Measurements from ENCODE around the gene HACD2. TPM values are rescaled to one million over a fixed set of nuclear protein-coding genes. Genes with fewer than 3 reads are reported as not detected.

Gene HACD2
- total and polyA plus RNA-seq, 10 of the 15 experiments (the other 5 are each of a cell fraction or from before 2014, with no cell fraction given): 9.1 to 30.0 (median 18.8) TPM

DNA sequence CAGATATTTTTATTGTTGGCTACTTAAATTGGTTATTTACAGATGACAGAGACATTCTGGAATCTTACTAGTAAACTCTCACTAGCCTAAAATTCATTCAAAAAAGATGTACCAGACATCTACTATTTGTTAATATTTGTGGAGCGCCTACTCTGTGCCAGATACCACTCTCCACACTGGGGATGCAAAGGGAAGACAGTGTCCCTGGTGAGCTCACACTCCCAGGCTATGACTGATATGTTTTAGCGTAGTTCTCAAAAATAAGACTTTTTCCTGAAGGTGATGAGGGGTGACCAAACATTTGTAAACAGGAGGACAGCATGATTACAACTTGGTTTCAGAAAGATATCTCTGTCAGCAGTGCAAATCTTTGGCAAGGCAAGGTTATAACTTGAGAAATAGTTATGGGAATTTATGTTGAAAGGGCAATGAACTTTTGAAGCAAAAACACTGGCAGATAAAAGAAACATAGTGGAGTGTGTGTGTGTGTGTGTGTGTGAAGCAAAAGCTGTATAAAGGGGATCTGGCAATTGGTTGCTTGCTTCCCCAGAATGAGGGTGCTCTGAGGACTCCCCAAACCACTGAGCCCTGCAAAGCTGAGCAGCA lies 51.2 kb downstream of the HACD2 start:
- RAD21 ChIA-PET (ENCODE audit: unreplicated experiment): no interaction called here
- WGBS (ENCODE audit: insufficient coverage, insufficient replicate concordance, low lambda C conversion rate, missing lambda C conversion rate): 98% methylated on average over 2 of the region's 2 CpGs
- H3K79me2 ChIP-seq (ENCODE audit: control insufficient read depth, insufficient read depth, low read length): no peaks in the 10 kb centered on the region; the same call in 1 of the 2 replicates
- no peak for TF ChIP-seq NFXL1 (IDR thresholded peaks at IDR 0.05; ENCODE audit: borderline replicate concordance)
- TF ChIP-seq LARP7 (IDR thresholded peaks at IDR 0.05): no peak
- TF ChIP-seq, protein P1, sequence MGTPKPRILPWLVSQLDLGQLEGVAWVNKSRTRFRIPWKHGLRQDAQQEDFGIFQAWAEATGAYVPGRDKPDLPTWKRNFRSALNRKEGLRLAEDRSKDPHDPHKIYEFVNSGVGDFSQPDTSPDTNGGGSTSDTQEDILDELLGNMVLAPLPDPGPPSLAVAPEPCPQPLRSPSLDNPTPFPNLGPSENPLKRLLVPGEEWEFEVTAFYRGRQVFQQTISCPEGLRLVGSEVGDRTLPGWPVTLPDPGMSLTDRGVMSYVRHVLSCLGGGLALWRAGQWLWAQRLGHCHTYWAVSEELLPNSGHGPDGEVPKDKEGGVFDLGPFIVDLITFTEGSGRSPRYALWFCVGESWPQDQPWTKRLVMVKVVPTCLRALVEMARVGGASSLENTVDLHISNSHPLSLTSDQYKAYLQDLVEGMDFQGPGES (IDR thresholded peaks at IDR 0.05): no peak
- TF ChIP-seq, protein P2, sequence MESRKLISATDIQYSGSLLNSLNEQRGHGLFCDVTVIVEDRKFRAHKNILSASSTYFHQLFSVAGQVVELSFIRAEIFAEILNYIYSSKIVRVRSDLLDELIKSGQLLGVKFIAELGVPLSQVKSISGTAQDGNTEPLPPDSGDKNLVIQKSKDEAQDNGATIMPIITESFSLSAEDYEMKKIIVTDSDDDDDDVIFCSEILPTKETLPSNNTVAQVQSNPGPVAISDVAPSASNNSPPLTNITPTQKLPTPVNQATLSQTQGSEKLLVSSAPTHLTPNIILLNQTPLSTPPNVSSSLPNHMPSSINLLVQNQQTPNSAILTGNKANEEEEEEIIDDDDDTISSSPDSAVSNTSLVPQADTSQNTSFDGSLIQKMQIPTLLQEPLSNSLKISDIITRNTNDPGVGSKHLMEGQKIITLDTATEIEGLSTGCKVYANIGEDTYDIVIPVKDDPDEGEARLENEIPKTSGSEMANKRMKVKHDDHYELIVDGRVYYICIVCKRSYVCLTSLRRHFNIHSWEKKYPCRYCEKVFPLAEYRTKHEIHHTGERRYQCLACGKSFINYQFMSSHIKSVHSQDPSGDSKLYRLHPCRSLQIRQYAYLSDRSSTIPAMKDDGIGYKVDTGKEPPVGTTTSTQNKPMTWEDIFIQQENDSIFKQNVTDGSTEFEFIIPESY (IDR thresholded peaks at IDR 0.05): no peak
- TF ChIP-seq EGR1 (IDR thresholded peaks at IDR 0.05; ENCODE audit: borderline replicate concordance in 1 of 2, low read depth in 2 of 2, low read length in 2 of 2): no peak
- no peak for TF ChIP-seq KAT2A (conservative IDR thresholded peaks at IDR 0.05; ENCODE audit: control insufficient read depth, low read depth, low read length)
- TF ChIP-seq, protein P3, sequence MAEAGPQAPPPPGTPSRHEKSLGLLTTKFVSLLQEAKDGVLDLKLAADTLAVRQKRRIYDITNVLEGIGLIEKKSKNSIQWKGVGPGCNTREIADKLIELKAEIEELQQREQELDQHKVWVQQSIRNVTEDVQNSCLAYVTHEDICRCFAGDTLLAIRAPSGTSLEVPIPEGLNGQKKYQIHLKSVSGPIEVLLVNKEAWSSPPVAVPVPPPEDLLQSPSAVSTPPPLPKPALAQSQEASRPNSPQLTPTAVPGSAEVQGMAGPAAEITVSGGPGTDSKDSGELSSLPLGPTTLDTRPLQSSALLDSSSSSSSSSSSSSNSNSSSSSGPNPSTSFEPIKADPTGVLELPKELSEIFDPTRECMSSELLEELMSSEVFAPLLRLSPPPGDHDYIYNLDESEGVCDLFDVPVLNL (IDR thresholded peaks at IDR 0.05; ENCODE audit: low read depth, low read length): no peak
- no peak for TF ChIP-seq NR2C1 (IDR thresholded peaks at IDR 0.05)
- TF ChIP-seq ZNF622 (IDR thresholded peaks at IDR 0.05): no peak
- TF ChIP-seq, protein P4, sequence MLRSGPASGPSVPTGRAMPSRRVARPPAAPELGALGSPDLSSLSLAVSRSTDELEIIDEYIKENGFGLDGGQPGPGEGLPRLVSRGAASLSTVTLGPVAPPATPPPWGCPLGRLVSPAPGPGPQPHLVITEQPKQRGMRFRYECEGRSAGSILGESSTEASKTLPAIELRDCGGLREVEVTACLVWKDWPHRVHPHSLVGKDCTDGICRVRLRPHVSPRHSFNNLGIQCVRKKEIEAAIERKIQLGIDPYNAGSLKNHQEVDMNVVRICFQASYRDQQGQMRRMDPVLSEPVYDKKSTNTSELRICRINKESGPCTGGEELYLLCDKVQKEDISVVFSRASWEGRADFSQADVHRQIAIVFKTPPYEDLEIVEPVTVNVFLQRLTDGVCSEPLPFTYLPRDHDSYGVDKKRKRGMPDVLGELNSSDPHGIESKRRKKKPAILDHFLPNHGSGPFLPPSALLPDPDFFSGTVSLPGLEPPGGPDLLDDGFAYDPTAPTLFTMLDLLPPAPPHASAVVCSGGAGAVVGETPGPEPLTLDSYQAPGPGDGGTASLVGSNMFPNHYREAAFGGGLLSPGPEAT (IDR thresholded peaks at IDR 0.05; ENCODE audit: low read depth): no peak
- TF ChIP-seq ZZZ3 (IDR thresholded peaks at IDR 0.05; ENCODE audit: control insufficient read depth, insufficient read length, low read depth): no peak
- TF ChIP-seq, protein P5, sequence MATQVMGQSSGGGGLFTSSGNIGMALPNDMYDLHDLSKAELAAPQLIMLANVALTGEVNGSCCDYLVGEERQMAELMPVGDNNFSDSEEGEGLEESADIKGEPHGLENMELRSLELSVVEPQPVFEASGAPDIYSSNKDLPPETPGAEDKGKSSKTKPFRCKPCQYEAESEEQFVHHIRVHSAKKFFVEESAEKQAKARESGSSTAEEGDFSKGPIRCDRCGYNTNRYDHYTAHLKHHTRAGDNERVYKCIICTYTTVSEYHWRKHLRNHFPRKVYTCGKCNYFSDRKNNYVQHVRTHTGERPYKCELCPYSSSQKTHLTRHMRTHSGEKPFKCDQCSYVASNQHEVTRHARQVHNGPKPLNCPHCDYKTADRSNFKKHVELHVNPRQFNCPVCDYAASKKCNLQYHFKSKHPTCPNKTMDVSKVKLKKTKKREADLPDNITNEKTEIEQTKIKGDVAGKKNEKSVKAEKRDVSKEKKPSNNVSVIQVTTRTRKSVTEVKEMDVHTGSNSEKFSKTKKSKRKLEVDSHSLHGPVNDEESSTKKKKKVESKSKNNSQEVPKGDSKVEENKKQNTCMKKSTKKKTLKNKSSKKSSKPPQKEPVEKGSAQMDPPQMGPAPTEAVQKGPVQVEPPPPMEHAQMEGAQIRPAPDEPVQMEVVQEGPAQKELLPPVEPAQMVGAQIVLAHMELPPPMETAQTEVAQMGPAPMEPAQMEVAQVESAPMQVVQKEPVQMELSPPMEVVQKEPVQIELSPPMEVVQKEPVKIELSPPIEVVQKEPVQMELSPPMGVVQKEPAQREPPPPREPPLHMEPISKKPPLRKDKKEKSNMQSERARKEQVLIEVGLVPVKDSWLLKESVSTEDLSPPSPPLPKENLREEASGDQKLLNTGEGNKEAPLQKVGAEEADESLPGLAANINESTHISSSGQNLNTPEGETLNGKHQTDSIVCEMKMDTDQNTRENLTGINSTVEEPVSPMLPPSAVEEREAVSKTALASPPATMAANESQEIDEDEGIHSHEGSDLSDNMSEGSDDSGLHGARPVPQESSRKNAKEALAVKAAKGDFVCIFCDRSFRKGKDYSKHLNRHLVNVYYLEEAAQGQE (IDR thresholded peaks at IDR 0.05; ENCODE audit: low read depth, low read length): no peak
- TF ChIP-seq, protein P6, sequence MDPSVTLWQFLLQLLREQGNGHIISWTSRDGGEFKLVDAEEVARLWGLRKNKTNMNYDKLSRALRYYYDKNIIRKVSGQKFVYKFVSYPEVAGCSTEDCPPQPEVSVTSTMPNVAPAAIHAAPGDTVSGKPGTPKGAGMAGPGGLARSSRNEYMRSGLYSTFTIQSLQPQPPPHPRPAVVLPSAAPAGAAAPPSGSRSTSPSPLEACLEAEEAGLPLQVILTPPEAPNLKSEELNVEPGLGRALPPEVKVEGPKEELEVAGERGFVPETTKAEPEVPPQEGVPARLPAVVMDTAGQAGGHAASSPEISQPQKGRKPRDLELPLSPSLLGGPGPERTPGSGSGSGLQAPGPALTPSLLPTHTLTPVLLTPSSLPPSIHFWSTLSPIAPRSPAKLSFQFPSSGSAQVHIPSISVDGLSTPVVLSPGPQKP (IDR thresholded peaks at IDR 0.05; ENCODE audit: low read depth, low read length): no peak

More for the DNA sequence above, 51.2 kb downstream of the HACD2 start:
- DNase-seq (ENCODE audit: low read depth, low spot score): no peak
- no TSS peak for BruUV-seq (replicated peaks)
- H3K9ac ChIP-seq (ENCODE audit: control insufficient read depth, insufficient read depth, low read length): no peak overlapping the region
- intact Hi-C loops (cut with micrococcal nuclease; ENCODE audit: unreplicated experiment): no loop called here
- H2AFZ ChIP-seq (ENCODE audit: control insufficient read depth, low read depth, low read length): no peak overlapping the region
- ChIA-PET SMC1A (ENCODE audit: uncharacterized antibody, unreplicated experiment) (no interaction called here), POLR2A (no interaction called here), CTCF (interaction anchor here (1.4 to 2.6 kb wide), 3 partner anchors 18 to 28 kb away, joined by 3 to 10 read pairs (median 4); no protein-coding TSS in a partner anchor)
- H3K4me1 ChIP-seq (ENCODE audit: control insufficient read depth, insufficient read depth, low read length): peaks cover 11% of the 10 kb centered on the region
- H3K4me2 ChIP-seq (ENCODE audit: control insufficient read depth, insufficient read depth): no peak overlapping the region
- H3K36me3 ChIP-seq (ENCODE audit: control insufficient read depth in 2 of 2, insufficient read depth in 2 of 2, low read length in 1 of 2): no peaks in the 10 kb centered on the region
- no peaks in the 10 kb centered on the region for H3K27me3 ChIP-seq (replicated peaks in 1 of 2; ENCODE audit: control insufficient read depth in 2 of 2, insufficient read depth in 2 of 2, low read length in 1 of 2)
- FAIRE-seq: no peak
- no peak overlapping the region for H3K4me3 ChIP-seq
- in situ Hi-C loops (cut with MboI): no loop called here
- ATAC-seq: no peak
- no peaks in the 10 kb centered on the region for H4K20me1 ChIP-seq (ENCODE audit: control insufficient read depth, insufficient read depth)
- no peaks in the 10 kb centered on the region for H3K9me3 ChIP-seq (replicated peaks; ENCODE audit: control insufficient read depth, insufficient read depth, low read length)
- no peak overlapping the region for H3K27ac ChIP-seq (ENCODE audit: control insufficient read depth, insufficient read depth)
